NCI-H2171 (cell line): ENCODE data around the gene SLC12A4.
"Not testable (repeated sequence)": the region's sequence is repeated elsewhere in the genome, so short reads cannot be mapped to it uniquely, and the experiment has no call there.

Source experiments
- DNase-seq: peaks from one replicate; lab custom pipeline; 2025; lab: John Stamatoyannopoulos, UW

The SLC12A4 gene

DNA sequence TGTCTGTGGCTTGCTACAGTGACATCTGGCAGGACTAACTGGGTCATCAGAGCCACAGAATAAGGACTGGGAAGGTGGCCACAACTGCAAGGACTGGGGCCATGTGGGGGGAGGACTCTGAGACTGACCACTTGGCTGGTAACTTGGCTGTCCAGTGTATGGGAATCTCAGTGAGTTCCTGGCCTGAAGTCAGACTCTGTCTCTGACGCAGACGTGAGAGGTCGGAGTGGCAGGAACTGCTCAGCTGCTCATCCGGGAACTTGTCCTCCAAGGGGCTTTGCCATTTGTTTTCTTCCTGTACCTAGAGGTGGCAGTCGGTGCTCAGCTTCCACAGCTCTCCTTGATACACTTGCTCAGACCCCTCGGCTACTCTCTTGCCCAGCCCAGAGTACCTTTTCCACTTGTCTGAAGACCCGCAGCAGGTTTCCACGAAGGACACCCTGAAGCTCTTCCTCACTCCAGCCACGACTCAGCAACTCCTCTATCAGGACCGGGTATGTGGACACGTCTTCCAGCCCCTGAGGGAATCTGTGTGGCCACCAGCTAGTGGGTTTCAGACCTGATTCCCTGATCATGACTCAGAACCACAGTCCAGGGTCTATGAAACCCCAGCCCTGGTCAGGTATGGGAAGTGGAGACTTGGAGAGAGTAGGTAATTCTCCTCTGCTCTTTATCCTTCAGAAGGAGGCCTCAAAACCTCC, 19.2 kb upstream of the SLC12A4 start:
- no peak for DNase-seq

DNA sequence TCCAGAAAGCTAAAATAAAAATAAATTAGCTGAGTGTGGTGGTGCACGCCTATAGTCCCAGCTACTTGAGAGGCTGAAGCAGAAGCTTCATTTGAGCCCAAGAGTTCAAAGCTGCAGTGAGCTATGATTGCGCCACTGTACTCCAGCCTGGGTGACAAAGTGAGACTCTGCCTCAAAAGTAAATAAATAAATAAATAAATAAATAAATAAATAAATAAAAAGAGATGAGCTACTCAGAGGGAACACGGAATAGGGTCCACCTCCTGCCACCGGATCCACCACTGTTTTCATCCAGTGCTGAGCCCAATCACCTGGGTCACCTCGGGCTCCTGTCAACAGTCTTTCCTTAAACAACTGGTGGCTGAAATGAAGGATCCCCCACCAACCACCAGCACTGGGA, 18.5 kb upstream of the SLC12A4 start:
- no peak for DNase-seq

DNA sequence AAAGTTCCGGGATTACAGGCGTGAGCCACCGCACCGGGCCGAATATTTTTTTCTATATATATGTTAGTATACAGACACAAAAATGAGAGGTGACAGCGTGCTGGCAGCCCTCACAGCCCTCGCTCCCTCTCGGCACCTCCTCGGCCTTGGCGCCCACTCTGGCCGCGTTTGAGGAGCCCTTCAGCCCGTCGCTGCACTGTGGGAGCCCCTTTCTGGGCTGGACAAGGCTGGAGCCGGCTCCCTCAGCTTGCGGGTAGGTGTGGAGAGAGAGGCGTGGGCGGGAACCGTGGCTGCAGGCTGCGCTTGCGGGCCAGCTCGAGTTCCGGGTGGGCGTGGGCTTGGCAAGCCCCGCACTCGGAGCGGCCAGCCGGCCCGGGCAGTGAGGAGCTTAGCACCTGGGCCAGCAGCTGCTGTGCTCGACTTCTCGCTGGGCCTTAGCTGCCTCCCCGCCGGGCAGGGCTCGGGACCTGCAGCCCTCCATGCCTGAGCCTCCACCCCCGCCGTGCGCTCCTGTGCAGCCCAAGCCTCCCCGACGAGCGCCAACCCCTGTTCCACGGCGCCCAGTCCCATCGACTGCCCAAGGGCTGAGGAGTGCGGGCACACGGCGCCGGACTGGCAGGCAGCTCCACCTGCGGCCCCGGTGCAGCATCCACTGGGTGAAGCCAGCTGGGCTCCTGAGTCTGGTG, 13.7 kb upstream of the SLC12A4 start:
- DNase-seq = no peak

DNA sequence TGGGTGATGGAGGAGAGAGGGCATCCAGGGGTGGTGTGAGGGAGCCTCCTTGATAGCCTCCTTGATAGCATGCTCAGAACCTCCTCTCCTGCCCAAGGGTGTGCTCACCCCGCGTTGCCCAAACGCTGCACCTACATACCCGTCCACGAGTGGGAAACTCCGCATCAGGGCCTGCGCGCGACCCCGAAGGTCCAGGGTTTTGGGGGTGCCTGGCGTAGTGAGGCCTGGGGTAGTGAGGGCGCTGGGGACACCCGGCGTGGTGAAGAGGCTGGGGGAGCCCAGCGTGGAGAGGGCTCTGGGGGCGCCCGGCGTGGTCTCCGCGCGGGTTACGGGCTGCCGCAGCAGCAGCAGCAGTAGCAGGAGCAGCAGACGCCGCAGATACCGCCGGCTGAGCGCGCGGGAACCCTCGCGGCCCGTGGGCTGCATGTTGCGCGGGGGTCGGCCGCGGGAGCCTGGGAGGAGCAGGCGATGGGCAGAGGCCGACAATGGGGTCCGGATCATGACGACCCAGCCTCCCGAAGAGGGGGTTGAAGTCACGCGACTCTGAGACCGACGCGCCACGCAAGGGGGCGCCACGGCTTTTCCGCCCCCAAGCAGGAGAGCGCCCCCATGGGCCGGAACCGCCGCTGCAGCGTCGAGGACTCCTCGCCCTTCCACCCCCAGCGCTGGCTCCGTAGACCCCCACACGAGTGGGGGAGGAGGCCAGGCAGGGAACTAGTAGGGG, 11.7 kb upstream of the SLC12A4 start, which contains the start of gene DPEP3:
TSS of gene DPEP3 (minus strand) at position 545 of the 724 bp plus-strand sequence. CDS start at position 426, 119 bp downstream.
- no peak for DNase-seq

DNA sequence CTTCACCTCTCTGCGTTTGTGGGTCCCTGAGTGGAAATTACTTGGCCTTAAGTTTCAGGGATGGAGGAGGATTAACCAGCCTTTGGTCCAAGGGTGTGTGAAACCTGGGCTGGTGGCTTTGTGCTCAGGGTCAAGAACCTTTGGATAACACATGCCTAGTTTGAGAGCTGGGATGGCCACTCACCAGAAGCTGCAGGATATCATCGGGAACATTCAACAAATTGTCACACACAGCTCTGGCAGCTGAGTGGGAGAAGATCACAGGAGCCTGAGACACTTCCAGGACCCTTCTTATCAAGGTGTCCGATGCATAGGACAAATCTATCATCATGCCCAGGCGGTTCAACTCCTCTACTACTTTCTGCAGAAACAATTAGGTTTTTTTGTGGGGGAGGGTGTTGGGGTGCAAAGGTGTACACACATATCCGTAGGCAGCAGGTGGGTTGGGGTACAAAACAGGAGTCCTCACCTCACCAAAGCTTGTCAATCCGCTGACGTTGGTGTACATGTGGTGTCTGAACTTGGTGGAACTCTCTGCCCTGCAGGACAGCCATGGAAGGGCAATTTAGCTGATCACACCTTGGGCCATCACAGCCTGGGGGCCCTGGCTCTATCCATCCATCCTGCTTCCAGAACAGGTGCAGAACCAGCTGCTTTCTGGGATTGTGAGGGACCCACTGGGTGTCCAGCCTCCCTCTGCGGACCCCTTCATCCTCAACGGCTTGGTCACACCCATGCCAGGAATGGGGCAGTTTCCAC, 9.2 kb upstream of the SLC12A4 start:
- DNase-seq = no peak

DNA sequence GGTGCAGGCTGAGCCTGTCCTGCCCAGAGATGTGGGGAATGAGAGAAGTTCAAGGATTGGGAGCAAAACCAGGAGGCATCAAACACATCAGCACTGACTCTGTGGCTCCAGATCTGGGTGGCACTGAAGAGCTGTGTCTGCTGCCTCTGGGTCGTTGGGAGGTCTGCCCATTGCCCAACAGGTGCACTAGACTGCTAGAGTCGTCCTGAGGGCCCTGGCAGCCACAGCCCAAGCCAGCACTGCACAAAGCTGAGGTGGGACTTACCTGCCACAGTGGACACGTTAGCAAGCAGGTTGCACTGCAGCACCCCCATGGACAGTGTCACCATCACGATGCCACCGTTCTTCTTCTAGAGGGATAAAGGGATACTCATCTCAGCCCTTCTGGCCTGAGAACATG, 8.6 kb upstream of the SLC12A4 start:
- no peak for DNase-seq

DNA sequence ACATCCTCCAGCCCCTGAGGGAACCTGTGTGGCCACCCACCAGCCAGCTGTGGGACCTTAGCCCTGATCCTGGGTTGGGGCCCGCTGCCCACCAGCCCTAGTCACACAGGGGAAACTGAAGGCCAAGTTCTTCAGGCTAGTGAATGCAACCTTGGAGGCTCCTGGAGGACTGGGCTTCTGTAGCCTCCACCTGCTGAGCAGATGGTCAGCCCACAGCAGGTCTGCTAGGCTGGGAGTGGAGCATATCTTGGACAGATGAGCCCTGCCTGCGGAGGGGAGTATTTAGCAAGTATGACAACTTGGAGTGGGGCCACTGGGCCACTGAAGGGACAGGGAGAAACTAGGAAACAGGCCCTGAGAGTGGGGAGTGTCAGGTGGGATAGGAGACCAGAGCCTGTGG, 7.8 kb upstream of the SLC12A4 start:
- DNase-seq = no peak

DNA sequence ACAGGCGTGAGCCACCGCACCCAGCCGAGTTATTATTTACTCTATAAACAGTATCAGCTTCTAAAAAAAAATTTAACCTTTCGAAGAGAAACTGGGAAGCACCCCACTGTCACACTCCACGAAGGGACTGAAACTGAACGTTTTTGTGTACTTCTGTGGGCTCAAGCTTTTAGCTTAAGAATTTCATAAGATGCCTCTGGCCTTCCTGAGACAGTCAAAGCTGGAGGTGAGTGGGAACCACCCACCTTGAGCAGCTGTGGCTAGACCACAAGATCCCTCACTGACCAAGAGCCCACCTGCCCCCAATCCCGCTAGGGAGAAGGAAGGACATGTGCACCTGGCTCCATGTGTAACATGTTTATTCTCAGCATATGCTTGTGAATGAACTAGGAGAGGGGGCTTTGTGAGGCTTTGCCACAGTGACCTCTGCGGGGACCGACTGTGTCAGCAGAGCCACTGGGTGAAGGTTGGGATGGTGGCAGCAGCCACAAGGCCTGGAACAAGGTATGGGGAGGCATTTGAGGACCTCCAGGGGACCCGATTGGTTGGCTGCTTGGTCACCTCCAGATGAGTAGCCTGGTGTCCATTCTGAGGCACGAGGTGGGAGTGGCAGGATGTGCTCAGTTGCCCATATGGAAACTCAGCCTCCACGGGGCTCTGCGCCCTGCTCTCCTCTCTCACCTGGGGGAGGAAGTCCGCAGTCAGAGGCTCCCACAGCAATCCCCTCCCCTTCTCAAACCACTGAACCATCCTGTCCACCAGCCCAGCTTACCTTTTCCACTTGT, 7.1 kb upstream of the SLC12A4 start:
- DNase-seq = no peak

DNA sequence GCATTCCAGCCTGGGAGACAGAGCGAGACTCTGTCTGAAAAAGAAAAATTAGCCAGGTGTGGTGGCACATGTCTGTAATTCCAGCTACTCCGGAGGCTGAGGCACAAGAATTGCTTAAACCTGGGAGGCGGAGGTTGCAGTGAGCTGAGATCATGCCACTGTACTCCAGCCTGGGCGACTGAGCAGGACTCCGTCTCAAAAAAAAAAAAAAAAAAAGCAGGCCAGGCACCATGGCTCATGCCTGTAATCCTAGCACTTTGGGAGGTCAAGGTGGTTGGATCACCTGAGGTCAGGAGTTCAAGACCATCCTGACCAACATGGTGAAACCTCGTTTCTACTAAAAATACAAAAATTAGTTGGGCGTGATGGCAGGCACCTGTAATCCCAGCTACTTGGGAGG, 3.8 kb upstream of the SLC12A4 start:
- not testable (repeated sequence) for DNase-seq

DNA sequence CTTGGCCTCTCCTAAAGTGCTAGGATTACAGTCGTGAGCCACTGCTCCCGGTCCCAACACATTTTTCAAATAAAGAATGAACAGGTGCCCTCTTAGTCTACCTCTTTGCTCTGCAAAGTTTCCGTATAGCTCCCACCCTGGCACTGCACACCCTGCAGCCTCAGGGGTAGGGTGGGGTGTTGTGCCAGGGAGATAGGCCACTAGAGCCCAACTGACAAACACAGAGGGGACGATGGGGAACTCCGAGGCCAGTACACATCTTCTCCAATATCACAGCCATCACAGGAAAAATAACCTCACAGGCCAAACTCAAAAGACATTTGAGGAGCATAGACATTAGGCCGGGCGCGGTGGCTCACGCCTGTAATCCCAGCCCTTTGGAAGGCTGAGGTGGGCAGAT, 2.7 kb upstream of the SLC12A4 start:
- no peak for DNase-seq

DNA sequence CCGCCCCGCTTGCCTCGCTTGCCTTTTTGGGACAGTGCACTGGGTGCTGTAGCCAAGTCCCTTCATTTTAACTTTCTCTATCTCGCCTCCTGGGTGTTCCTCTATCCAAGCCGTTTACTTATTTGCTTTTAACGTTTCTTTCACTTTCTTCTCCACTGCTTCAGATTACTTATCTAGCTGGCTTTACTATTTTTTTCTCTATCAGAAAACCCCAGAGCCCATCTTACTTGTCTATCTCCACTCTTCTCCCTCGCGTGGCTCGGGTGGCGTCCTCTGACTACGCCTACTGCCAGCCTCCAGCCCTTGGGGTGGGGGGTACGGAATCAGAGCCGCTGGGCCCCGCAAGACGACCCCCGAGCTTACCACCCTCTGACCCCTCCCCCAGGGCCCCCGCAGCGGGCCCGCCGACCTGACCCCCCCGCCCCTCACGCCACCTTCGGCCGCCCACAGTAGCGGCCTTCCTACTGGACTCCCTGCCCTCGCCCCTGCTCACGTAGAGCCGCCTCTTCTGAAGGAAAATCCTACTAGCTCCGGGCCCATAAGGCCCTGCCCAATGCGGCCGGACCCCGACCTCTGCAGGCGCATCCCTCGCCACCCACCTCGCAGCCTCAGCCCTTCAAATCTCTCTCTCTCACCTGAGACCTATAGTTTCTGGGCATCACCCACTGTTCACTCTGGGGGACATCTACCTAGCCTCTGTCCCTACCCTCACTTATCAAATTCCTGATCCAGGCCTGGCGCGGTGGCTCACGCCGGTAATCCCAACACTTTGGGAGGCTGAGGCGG, 1.0 kb upstream of the SLC12A4 start:
- no peak for DNase-seq

DNA sequence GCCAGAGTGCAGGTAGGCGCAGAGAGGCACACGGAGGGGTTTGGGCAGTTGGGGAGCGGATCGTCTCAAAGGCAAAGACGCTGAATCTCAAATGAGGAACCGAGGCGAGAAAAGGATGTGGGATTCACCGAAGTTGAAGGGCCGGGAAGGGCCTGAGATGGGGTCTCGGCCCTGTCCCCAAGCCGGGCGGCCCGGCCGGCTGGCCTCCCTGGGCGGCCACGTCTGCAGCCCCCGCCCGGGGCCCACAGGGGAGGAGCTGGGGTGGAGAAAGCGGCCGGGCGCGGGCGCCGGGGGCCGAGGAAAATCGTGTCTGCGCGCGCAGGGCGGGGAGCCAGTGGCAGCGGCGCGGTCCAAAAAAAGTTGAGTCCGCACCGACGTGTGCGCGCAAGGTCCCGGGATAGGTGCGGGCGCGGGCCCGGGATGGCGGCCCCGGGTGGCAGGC, 458 bp downstream of the SLC12A4 start:
- DNase-seq = no peak

DNA sequence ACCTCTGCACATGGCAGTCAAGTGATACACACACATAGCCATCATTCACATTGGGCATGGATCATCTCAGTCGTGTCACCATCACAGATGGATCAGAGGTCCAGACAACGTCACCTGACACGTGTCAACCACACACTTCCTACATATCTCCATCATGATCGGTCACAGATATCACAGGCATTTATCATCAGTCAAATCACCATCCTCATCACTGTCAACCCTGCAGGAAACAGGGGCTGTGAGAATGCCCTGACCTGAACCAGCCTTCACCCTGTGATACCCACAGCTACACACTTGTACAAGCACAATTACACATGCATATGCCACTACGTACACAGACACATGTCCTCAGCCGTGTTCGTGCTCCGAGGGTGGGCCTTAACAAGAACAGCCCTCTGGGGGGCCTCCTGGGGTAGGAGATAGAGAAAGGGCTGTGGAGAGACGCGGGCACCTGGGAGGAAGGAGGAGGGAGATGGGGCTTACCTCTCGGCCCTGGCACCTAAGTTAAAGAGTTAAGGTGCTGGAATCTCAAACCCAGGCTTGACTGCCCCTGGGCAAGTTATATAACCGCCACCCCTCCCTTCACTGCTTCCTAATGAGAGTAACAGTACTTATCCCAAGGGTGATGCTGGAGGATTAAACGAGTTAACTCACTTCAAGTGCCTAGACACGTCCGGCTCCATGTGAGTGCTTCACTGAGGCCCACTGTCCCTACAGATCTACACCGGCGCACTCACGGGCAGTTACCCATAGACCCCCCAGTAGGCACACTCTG, 1.1 kb downstream of the SLC12A4 start:
- DNase-seq = no peak

DNA sequence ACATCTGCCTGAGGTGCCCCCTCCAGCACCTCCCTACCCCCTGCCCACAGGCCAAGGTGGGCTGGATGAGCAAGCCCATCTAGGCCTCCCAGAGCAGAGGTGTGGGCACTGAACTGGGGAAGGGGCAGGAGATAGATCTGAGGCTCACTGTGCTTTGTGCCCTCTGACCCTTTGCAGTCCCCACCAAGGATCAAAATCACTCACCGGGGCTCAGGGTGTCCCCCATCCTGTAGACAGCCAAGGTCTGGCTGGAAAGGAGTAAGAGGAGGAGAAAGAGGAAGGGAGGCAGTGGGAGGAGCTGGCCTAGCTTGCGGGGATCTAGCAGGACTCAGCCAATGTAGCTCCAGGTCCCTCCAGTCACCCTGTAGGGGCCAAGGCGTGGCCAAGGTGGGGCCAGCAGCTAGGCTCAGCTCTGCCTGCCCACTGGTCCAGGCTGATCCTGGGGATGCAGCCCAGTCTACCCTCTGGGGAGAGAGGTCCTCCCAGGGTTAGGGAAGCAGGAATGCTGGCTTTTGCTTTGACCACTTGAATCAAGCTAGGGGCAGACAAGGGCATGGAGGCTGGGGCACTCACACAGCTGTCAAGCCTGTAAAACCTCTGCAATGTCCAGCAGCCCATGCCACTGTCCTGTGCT, 1.8 kb downstream of the SLC12A4 start:
- no peak for DNase-seq

DNA sequence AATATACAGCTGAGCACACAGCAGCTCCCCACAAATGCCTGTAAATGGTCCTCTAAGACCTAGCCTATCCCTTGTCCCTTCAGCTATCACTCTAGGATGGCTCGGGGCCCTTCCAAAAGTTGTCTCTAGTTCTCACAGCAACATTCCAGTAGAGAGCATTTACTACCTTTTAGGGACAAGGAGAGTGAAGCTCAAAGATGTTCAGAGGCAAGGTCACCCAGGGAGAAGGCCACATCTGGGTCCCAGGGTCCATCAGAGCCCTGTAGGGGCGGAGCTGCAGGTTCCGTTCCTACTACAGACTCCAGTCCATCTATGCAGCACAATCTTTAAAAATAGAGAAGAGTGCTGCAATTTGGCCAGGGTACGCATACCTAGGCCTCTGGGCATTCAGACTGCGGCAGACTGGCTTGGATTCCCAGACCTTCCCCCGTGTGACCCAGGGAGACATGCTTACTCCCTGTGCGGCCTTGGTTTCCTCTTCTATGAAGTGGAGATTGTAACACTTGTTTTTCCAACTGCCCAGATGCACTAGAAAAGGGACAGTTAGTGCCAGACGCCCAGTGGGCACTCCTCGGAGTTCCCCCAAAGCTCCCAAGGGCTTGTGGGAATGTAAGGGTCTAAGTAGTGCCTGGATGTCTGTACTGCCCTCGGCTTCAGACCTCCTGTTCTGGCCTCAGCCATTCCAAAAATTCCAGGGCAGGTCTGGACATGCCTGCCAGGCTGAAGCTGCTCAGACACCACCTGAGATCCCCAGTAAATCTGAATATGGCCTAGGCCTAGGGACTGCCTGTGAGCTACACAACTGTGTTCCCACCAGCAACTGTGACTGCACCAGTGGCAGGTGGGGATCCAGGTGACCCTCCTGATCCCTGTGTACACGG, 2.5 kb downstream of the SLC12A4 start:
- no peak for DNase-seq

DNA sequence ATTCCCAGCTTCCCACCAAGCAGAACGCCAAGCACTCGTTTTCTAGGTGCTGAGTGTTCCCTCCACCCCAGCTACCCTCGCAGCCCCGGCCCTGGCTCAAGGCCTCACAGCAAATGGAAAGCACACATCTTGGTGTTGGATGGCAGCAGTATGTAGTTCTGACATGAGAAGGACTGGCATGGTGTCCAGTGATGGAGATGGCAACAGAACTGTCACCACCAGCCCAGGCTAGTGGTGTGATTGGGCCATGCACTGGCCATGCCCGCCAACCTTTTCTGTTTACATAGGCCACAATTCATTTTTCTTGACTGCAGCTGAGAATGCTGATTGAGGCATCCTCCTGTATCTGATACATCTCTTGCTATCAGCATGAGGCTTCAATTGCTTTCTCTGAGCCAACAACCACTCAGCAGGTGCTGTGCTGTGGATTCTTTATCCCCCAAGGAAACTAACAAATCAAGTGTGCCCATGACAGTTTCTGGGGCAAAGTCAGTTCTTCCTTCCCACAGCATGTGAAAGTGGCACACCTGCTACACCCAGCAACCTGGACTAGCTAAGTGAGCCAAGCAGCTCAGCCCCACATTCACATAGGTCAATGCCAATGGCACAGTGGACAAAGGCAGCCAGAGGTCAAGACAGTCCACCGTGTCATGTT, 3.8 kb downstream of the SLC12A4 start:
- no peak for DNase-seq

DNA sequence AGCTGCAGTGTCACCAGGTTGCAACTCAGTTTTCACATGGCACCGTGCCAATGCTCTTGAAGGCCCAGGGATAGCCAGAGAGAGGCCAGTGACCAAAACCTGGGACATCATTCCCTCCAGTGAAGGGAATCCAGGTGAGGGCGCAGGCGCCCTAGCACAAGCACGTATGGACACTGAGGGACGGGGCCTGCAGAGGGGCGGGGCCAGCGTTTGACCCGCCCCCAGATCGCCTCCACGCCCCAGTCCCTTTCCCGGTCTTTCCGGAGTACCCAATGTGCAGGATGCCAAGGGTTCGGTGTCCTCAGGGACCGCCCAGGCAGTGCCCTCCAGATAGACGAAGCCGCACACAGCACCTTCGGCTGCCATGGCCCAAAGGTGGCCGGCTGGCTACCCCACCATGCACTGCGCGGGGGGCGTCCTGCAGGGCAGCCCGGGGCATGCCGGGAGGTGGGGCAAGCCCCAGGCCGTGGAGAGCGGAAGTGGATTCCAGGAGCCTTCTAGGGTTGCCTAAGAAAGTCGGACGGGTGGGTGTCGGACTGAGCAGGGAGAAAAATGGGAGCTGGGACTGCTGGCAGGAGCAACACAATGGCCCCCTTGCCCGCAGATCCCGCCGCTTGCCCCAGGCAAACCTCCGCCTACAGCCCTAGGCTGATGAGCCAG, 4.6 kb downstream of the SLC12A4 start:
- no peak for DNase-seq
